ENCODE data around the gene IDI2.

The IDI2 gene

GRCh38 chr10:1003884-1004670, 21.6 kb downstream of the IDI2 start:
- DNase-seq = no peak

- DNase-seq = no peak
Observed at GRCh38 chr10:1002425-1003006, 23.1 kb downstream of the IDI2 start.

DNA sequence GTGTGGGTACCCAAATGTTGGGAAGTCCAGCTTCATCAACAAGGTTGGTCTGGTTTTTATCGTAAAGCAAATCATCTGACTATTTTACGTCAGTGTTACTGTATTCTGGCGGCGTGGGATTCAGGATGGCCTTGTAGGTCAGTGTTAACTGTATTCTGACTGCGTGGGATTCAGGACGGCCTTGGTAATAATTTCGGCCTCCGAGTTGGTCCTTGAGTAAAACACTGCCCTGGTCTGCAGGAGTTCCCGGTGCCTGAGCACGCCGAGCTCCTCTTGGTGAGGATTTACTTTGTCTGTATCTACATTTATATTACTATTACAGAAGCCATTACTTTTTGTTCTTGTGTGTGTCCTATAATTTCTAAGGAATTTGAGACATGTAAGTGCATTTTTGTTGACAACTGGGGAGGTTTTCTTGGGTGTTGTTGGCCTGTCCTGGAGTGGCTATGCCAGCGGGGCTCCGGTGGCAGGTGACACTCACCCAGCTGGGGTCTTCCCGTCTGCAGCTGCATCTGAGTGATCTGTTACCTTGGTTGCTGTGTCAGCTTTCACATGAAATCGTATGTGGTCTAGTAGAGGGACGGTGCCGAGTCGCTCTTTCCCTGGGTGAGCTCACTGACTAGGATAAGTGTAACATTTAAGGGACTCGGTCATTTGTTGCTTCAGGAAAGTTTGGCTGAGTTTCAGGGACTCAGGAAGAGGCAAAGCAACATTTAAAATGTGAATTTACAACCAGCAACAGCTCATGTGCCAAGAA, 28.2 kb downstream of the IDI2 start:
- no peak for DNase-seq

DNA sequence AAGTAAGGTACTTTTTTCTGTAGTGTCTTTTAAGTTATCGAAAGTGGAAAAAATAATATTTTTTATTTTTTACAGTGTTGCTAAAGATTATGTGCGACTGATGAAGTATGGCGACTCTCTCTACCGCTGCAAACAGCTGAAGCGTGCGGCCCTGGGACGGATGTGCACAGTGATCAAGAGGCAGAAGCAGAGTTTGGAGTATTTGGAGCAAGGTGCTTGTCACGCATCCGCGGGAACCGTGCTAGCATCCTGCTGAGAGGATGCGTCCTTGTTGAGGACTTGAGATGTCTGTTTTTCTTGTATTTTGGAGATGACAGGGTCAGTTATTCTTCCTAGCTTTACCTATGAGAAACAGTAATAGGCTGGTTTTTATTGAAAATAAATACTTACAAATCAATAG, 29.6 kb downstream of the IDI2 start:
- no peak for DNase-seq

DNA sequence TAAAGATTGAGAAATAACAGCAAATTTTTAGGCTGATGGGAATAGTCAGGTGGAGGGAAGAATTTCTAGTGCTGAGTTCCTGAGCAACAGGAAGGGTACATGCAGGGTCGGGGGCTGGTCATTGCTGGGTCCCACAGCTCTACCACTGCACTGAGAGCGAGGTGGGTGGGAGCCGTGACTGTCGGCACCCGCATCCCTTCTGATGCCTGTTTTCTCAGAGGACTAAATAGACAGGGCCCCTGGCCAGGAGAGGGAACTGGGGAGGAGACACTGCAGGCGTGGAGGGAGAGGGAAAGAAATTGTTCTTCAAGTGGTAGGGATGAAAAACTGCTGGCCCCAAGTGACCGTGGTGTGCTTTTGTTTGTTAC, 30.1 kb downstream of the IDI2 start:
- no peak for DNase-seq

GRCh38 chr10:994836-995558, 30.7 kb downstream of the IDI2 start:
- DNase-seq = no peak

DNA sequence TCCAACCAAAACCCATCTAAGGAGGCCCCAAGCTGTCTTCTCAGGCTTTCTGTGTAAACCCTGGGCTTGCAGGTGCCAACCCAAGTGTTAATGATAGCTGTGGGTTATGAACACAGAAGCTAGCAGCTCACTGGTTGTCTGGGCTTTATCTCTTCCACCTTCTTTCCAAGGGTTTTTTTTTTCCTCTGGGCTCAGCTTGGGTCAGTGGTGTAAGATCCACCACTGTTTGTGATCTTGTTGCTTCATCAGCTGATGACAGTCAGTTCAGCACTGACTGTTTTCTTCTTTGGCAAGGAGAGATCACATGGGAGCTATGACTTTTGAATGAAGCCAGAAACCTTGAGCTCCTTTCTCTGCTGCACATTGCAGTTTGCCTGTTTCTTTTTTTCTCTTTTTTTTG, 32.8 kb downstream of the IDI2 start:
- no peak for DNase-seq

GRCh38 chr10:992467-992866, 33.2 kb downstream of the IDI2 start:
- no peak for DNase-seq

DNA sequence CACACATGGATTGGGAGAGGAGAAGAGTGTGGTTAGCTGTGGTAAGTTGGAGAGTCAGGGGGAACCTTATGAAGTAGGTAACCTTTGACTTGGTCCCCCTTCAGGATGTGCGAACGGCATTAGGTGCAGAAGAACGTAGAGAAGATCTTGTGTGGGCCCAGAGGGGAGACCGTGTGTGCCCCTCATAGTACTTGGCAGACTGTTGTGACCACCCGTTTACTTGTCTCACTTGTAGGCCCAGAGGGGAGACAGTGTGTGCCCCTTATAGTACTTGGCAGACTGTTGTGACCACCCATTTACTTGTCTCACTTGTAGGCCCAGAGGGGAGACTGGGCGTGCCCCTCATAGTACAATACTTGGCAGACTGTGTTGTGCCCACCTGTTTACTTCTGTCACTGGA, 34.9 kb downstream of the IDI2 start:
- peak; percentile 39 for DNase-seq

GRCh38 chr10:988667-989545, 36.8 kb downstream of the IDI2 start:
- DNase-seq = peak; percentile 37

DNA sequence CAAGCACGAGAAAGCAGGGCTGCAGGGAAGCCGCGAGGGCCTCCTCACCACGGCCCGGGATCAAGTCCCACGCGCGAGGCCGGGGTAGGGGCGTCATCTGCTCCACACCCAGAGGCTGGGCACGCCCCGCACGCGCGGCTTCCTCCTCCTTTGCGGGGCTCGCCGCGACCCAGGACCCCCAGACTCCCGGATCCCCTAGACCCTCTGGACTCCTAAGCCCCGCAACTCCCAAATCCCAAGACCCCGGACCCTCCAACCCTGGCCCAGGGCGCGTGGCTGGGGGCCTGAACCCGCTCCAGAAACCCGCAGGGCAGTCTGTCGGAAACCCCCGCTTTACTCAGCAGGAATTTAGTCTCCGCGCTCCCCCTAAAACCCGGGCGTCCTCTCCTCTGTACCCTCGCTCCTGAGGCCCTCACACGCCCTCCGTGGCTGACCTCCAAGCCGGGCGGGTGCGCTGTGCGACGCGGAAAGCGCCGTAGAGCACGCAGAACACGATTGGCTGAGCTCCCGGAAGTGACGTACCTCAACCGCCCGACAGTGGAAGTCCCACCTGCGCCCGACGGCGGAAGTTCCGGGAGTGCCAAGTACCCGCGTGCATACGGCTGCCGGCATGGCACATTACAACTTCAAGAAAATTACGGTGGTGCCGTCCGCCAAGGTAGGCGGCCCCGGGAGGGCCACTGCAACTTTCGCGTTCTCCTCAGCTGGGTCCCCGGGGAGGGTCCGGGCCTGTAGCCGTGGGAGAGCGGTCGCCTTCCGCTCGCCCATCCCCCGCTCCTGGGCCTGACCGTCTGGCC, 37.6 kb downstream of the IDI2 start, which contains the start of gene GTPBP4:
Gene GTPBP4 (plus strand): TSS at position 565 of the 797 bp plus-strand sequence. CDS start 46 bp downstream, at position 611.
- DNase-seq = peak; percentile 97

- DNase-seq = no peak
Observed at GRCh38 chr10:987620-987869, 38.1 kb downstream of the IDI2 start.

GRCh38 chr10:986881-987619, 38.6 kb downstream of the IDI2 start:
- no peak for DNase-seq

- no peak for DNase-seq
Observed at GRCh38 chr10:986137-986825, 39.4 kb downstream of the IDI2 start.

- no peak for DNase-seq
Observed at GRCh38 chr10:985361-985760, 40.3 kb downstream of the IDI2 start.

DNA sequence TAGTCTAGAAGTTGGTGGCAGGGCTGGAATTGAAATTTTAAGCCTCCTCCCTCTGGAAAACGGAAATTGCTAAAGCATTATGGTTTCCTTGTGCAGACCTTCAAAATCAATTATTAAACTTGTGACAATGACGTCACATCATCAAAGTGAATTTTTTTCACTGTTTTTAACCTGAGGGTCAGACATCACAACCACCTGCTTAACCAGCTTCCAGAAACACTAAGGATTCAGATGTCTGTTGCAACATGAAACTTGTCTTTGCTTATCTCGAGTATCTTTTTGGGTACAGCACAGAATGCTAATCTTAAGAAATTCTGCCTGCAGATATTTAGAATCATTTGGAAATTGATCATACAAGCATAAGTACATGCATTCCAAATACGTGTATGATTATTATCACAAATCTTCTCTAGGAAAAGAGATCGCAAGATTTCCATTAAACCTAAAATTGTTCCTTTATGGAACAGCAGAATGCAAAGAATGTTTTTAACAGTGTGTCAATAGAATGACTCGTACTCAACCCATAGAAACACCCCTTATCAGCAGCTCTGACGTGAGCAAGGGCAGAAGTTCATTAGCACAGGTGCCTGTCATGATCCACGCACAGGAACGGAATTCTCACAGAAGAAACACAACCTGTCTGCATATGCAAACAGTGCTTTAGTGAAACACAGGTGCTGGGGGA, 41.5 kb downstream of the IDI2 start:
- DNase-seq = no peak

DNA sequence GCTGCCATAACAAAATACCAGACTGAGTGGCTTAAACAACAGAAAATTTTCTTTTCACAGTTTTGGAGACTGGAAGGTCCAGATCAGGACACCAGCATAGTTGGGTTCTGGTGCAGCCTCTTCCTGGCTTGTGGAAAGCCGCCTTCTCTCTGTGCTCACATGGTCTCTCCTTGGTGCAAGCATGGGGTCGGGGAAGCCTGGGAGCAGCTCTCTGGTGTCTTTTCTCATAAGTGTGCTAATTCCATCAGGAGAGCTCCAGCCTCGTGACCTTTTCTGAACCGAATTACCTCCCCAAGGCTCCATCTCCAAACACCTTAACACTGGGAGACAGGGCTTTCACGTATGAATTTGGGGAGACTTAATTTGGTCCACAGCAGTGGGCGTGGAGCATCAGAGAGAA, 42.3 kb downstream of the IDI2 start:
- DNase-seq = no peak

GRCh38 chr10:980468-981093, 45.1 kb downstream of the IDI2 start:
- DNase-seq = no peak

DNA sequence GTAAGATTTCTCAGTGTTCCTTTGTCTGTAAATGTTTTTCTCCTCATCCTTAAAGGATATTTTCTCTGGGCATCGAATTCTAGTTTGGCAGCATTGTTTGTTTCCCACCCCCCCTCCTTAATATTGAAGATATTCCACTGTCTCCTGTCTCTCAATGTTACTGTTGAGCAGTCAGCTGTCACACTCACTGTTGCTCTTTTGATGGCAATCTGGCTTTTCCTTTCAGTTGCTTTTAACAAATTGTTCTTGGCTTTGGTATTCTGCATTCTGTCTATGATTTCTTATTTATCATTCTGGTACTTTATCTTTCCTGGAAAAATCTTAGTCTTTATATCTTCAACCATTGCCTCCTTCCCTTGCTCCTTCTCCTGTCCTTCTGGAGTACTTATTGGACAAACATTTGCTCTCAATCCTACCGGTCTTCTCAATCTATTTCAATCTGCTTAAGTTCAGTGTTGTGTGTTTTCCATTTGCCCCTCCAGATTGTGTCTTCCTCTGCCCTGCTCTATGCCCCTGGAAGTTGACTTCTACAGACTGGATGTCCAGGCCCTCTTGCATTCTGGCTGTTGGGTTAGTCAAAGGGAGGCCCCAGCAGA, 46.7 kb downstream of the IDI2 start:
- DNase-seq = no peak

Data from islet precursor cell (in vitro differentiated cells).